Loucy (cell line): ENCODE measurements around the gene CACFD1.

Source experiments
- H2AFZ ChIP-seq: fragments of 200-600 bp; sonication (generic); 2 replicates; pipeline ENCODE4 v1.6.0; 2016; ENCODE audit warnings: antibody characterized with exemption, mild to moderate bottlenecking, low read length, moderate library complexity
- H3F3A ChIP-seq: fragments of 200-600 bp; 2 replicates; pipeline ENCODE4 v1.6.0; 2016; ENCODE audit warnings: antibody characterized with exemption, low read depth, mild to moderate bottlenecking
- H3K27me3 ChIP-seq: fragments of 200-600 bp; sonication (generic); 2 replicates; pipeline ENCODE4 v1.6.1; 2014; ENCODE audit warnings: low read length, mild to moderate bottlenecking; ENCODE audit not compliant: insufficient read depth, poor library complexity, severe bottlenecking
- H3K36me3 ChIP-seq: fragments of 200-600 bp; sonication (generic); 2 replicates; pipeline ENCODE4 v1.6.1; 2016; ENCODE audit warnings: low read length; ENCODE audit not compliant: insufficient read depth
- H3K4me1 ChIP-seq: fragments of 200-600 bp; sonication (generic); 2 replicates; pipeline ENCODE4 v1.5.1; 2014; ENCODE audit warnings: low read length, mild to moderate bottlenecking; ENCODE audit not compliant: insufficient read depth, poor library complexity, severe bottlenecking
- H3K4me2 ChIP-seq: fragments of 200-600 bp; sonication (generic); 2 replicates; pipeline ENCODE4 v1.6.0; 2014; ENCODE audit warnings: antibody characterized with exemption, low read length, low read depth, mild to moderate bottlenecking; ENCODE audit not compliant: poor library complexity, severe bottlenecking
- H3K4me3 ChIP-seq: fragments of 200-600 bp; sonication (generic); 2 replicates; pipeline ENCODE4 v1.5.1; 2014; ENCODE audit warnings: low read length, mild to moderate bottlenecking, mixed read lengths; ENCODE audit not compliant: poor library complexity, severe bottlenecking
- H3K79me2 ChIP-seq: fragments of 200-600 bp; sonication (generic); 2 replicates; pipeline ENCODE4 v1.6.1; 2014; ENCODE audit warnings: low read length; ENCODE audit not compliant: insufficient read depth
- H3K9ac ChIP-seq: fragments of 200-600 bp; sonication (generic); 2 replicates; pipeline ENCODE4 v1.6.0; 2014; ENCODE audit warnings: mild to moderate bottlenecking, low read depth, low read length, moderate library complexity; ENCODE audit not compliant: poor library complexity, severe bottlenecking
- H3K9me2 ChIP-seq: fragments of 200-600 bp; sonication (generic); replicated peaks from 2 replicates; pipeline ENCODE4 v1.6.1; 2016; ENCODE audit warnings: low read depth, low read length, mixed read lengths
- H3K9me3 ChIP-seq: fragments of 200-600 bp; sonication (generic); 2 replicates; pipeline ENCODE4 v1.6.1; 2014; ENCODE audit warnings: mild to moderate bottlenecking, antibody characterized with exemption, low read length, low read depth; ENCODE audit not compliant: insufficient read depth
- H4K20me1 ChIP-seq: fragments of 200-600 bp; sonication (generic); 2 replicates; pipeline ENCODE4 v1.6.0; 2014; ENCODE audit warnings: antibody characterized with exemption, low read length, mild to moderate bottlenecking; ENCODE audit not compliant: insufficient read depth, poor library complexity, severe bottlenecking
- CTCF ChIP-seq: fragments of 200-600 bp; sonication (generic); conservative IDR thresholded peaks from 2 replicates; pipeline ENCODE4 v1.5.1; 2014; ENCODE audit warnings: mild to moderate bottlenecking, antibody characterized with exemption, low read length
- EZH2phosphoT487 ChIP-seq: fragments of 200-600 bp; IDR thresholded peaks from 2 replicates; pipeline ENCODE4 v1.6.1; 2018; ENCODE audit warnings: antibody characterized with exemption, mild to moderate bottlenecking, moderate library complexity, borderline replicate concordance

Gene CACFD1

GRCh38 chr9:133485531-133486260 is 25.9 kb downstream of the CACFD1 start:
- no peak overlapping the region for H3K4me2 ChIP-seq
- no peak overlapping the region for H2AFZ ChIP-seq
- H3K4me1 ChIP-seq, result peaks cover 14% of the 10 kb centered on the region
- H4K20me1 ChIP-seq, result no peaks in the 10 kb centered on the region
- H3F3A ChIP-seq, result peaks cover 4% of the 10 kb centered on the region; the same call in 1 of the 2 replicates
- H3K9ac ChIP-seq, result no peak overlapping the region
- TF ChIP-seq CTCF (no peak), EZH2phosphoT487 (no peak)
- no peak overlapping the region for H3K4me3 ChIP-seq
- no peaks in the 10 kb centered on the region for H3K79me2 ChIP-seq
- H3K9me2 ChIP-seq, result no peaks in the 10 kb centered on the region
- no peaks in the 10 kb centered on the region for H3K36me3 ChIP-seq
- no peaks in the 10 kb centered on the region for H3K9me3 ChIP-seq
- H3K27me3 ChIP-seq, result no peaks in the 10 kb centered on the region

GRCh38 chr9:133487331-133487725 is 27.6 kb downstream of the CACFD1 start:
- Histone ChIP-seq H3K4me2 (no peak overlapping the region), H3K27me3 (no peaks in the 10 kb centered on the region), H3K4me3 (no peak overlapping the region), H3K9ac (no peak overlapping the region), H2AFZ (no peak overlapping the region), H3K36me3 (no peaks in the 10 kb centered on the region), H3K79me2 (no peaks in the 10 kb centered on the region), H3K4me1 (peaks cover 7% of the 10 kb centered on the region), H3K9me3 (no peaks in the 10 kb centered on the region), H3F3A (no peaks in the 10 kb centered on the region), H3K9me2 (no peaks in the 10 kb centered on the region), H4K20me1 (no peaks in the 10 kb centered on the region)
- no peak for TF ChIP-seq EZH2phosphoT487
- TF ChIP-seq CTCF, result no peak

GRCh38 chr9:133488686-133489252 is 29.0 kb downstream of the CACFD1 start:
- H3K4me2 ChIP-seq, result no peak overlapping the region
- H3K9ac ChIP-seq, result no peak overlapping the region
- no peaks in the 10 kb centered on the region for H3K36me3 ChIP-seq
- TF ChIP-seq EZH2phosphoT487 (no peak), CTCF (no peak)
- H3K4me1 ChIP-seq, result peaks cover 4% of the 10 kb centered on the region
- H2AFZ ChIP-seq, result no peak overlapping the region
- H3K4me3 ChIP-seq, result no peak overlapping the region
- H3K9me2 ChIP-seq, result no peaks in the 10 kb centered on the region
- H3F3A ChIP-seq, result no peaks in the 10 kb centered on the region
- no peaks in the 10 kb centered on the region for H3K79me2 ChIP-seq
- no peaks in the 10 kb centered on the region for H4K20me1 ChIP-seq
- no peaks in the 10 kb centered on the region for H3K27me3 ChIP-seq
- no peaks in the 10 kb centered on the region for H3K9me3 ChIP-seq
